Measurements from ENCODE around the gene PLEKHG3. TPM values are rescaled to one million over a fixed set of nuclear protein-coding genes. Genes with fewer than 3 reads are reported as not detected.
A peak's percentile ranks its signal among the peaks of the same experiment; 100 is the strongest.

PLEKHG3 gene
- total RNA-seq, 1 donor from 2014 or later = 3.0 TPM

- Mint-ChIP-seq H3K27me3 (peaks cover 11% of the 10 kb centered on the region), H3K36me3 (ENCODE audit: low read depth) (no peaks in the 10 kb centered on the region), H3K9me3 (no peaks in the 10 kb centered on the region), H3K4me3 (no peak overlapping the region), H3K4me1 (peaks cover 33% of the 10 kb centered on the region), H3K27ac (peak overlapping the region; percentile 13)
- intact Hi-C loops (cut with micrococcal nuclease) = loop anchor here (10.0 kb wide), 1 partner anchor 421 kb away; no protein-coding TSS in a partner anchor
- DNase-seq = no peak
Measured at GRCh38 chr14:64765740-64766302, 61.6 kb downstream of the PLEKHG3 start.

GRCh38 chr14:64766430-64767151 is 62.4 kb downstream of the PLEKHG3 start:
- Mint-ChIP-seq H3K9me3 (no peaks in the 10 kb centered on the region), H3K4me3 (no peak overlapping the region)
- intact Hi-C loops (cut with micrococcal nuclease) = loop anchor here (10.0 kb wide), 1 partner anchor 422 kb away; no protein-coding TSS in a partner anchor

GRCh38 chr14:64767215-64767964 is 63.2 kb downstream of the PLEKHG3 start:
- H3K27ac Mint-ChIP-seq = no peak overlapping the region
- intact Hi-C loops (cut with micrococcal nuclease) = loop anchor here (10.0 kb wide), 1 partner anchor 423 kb away; no protein-coding TSS in a partner anchor
- H3K4me1 Mint-ChIP-seq = peaks cover 27% of the 10 kb centered on the region

More at GRCh38 chr14:64766430-64767151, 62.4 kb downstream of the PLEKHG3 start:
- Mint-ChIP-seq H3K4me1 (peaks cover 34% of the 10 kb centered on the region), H3K27ac (peak overlapping the region; percentile 41), H3K27me3 (peaks cover 5% of the 10 kb centered on the region), H3K36me3 (ENCODE audit: low read depth) (no peaks in the 10 kb centered on the region)
- no peak for DNase-seq

GRCh38 chr14:64768401-64769095 is 64.3 kb downstream of the PLEKHG3 start:
- H3K9me3 Mint-ChIP-seq = no peaks in the 10 kb centered on the region
- H3K27ac Mint-ChIP-seq = no peak overlapping the region
- no peaks in the 10 kb centered on the region for H3K27me3 Mint-ChIP-seq
- intact Hi-C loops (cut with micrococcal nuclease) = loop anchor here (10.0 kb wide), 1 partner anchor 424 kb away; no protein-coding TSS in a partner anchor
- H3K4me1 Mint-ChIP-seq = peaks cover 23% of the 10 kb centered on the region
- no peaks in the 10 kb centered on the region for H3K36me3 Mint-ChIP-seq (ENCODE audit: low read depth)
- no peak for DNase-seq
- no peak overlapping the region for H3K4me3 Mint-ChIP-seq

More at GRCh38 chr14:64767215-64767964, 63.2 kb downstream of the PLEKHG3 start:
- Mint-ChIP-seq H3K27me3 (no peaks in the 10 kb centered on the region), H3K36me3 (ENCODE audit: low read depth) (no peaks in the 10 kb centered on the region), H3K9me3 (no peaks in the 10 kb centered on the region), H3K4me3 (no peak overlapping the region)
- no peak for DNase-seq

GRCh38 chr14:64769096-64770020 is 65.1 kb downstream of the PLEKHG3 start:
- Mint-ChIP-seq H3K36me3 (ENCODE audit: low read depth) (no peaks in the 10 kb centered on the region), H3K27ac (no peak overlapping the region), H3K9me3 (no peaks in the 10 kb centered on the region), H3K27me3 (no peaks in the 10 kb centered on the region), H3K4me3 (no peak overlapping the region), H3K4me1 (peaks cover 16% of the 10 kb centered on the region)
- DNase-seq = no peak
- intact Hi-C loops (cut with micrococcal nuclease) = loop anchor here (10.0 kb wide), 1 partner anchor 425 kb away; no protein-coding TSS in a partner anchor

GRCh38 chr14:64770751-64771150 is 66.5 kb downstream of the PLEKHG3 start:
- DNase-seq = no peak
- Mint-ChIP-seq H3K4me3 (no peak overlapping the region), H3K9me3 (no peaks in the 10 kb centered on the region), H3K27ac (no peak overlapping the region), H3K4me1 (peaks cover 10% of the 10 kb centered on the region), H3K27me3 (no peaks in the 10 kb centered on the region), H3K36me3 (ENCODE audit: low read depth) (no peaks in the 10 kb centered on the region)
- intact Hi-C loops (cut with micrococcal nuclease) = no loop called here

GRCh38 chr14:64771161-64771560 is 66.9 kb downstream of the PLEKHG3 start:
- H3K4me1 Mint-ChIP-seq = peaks cover 6% of the 10 kb centered on the region
- intact Hi-C loops (cut with micrococcal nuclease) = no loop called here
- peaks cover 4% of the 10 kb centered on the region for H3K27me3 Mint-ChIP-seq
- H3K27ac Mint-ChIP-seq = no peak overlapping the region
- no peaks in the 10 kb centered on the region for H3K9me3 Mint-ChIP-seq
- H3K4me3 Mint-ChIP-seq = no peak overlapping the region
- no peaks in the 10 kb centered on the region for H3K36me3 Mint-ChIP-seq (ENCODE audit: low read depth)
- no peak for DNase-seq

GRCh38 chr14:64772397-64772950 is 68.2 kb downstream of the PLEKHG3 start:
- H3K36me3 Mint-ChIP-seq (ENCODE audit: low read depth) = no peaks in the 10 kb centered on the region
- peaks cover 6% of the 10 kb centered on the region for H3K4me1 Mint-ChIP-seq
- DNase-seq = no peak
- H3K9me3 Mint-ChIP-seq = no peaks in the 10 kb centered on the region
- intact Hi-C loops (cut with micrococcal nuclease) = no loop called here
- H3K4me3 Mint-ChIP-seq = no peak overlapping the region
- no peak overlapping the region for H3K27ac Mint-ChIP-seq
- peaks cover 8% of the 10 kb centered on the region for H3K27me3 Mint-ChIP-seq

- H3K4me1 Mint-ChIP-seq = peaks cover 6% of the 10 kb centered on the region
- H3K36me3 Mint-ChIP-seq (ENCODE audit: low read depth) = no peaks in the 10 kb centered on the region
- H3K4me3 Mint-ChIP-seq = no peak overlapping the region
- no peak for DNase-seq
- peaks cover 8% of the 10 kb centered on the region for H3K27me3 Mint-ChIP-seq
- no peak overlapping the region for H3K27ac Mint-ChIP-seq
- intact Hi-C loops (cut with micrococcal nuclease) = no loop called here
- H3K9me3 Mint-ChIP-seq = no peaks in the 10 kb centered on the region
Measured at GRCh38 chr14:64773046-64773445, 68.8 kb downstream of the PLEKHG3 start.

GRCh38 chr14:64773577-64773976 is 69.4 kb downstream of the PLEKHG3 start:
- intact Hi-C loops (cut with micrococcal nuclease) = no loop called here
- no peak overlapping the region for H3K27ac Mint-ChIP-seq

GRCh38 chr14:64774272-64774671 is 70.0 kb downstream of the PLEKHG3 start:
- Mint-ChIP-seq H3K36me3 (ENCODE audit: low read depth) (no peaks in the 10 kb centered on the region), H3K9me3 (no peaks in the 10 kb centered on the region), H3K4me1 (peaks cover 6% of the 10 kb centered on the region), H3K27ac (no peak overlapping the region), H3K4me3 (no peak overlapping the region), H3K27me3 (peaks cover 8% of the 10 kb centered on the region)
- DNase-seq = no peak
- intact Hi-C loops (cut with micrococcal nuclease) = no loop called here

More at GRCh38 chr14:64773577-64773976, 69.4 kb downstream of the PLEKHG3 start:
- Mint-ChIP-seq H3K4me1 (peaks cover 6% of the 10 kb centered on the region), H3K27me3 (peaks cover 8% of the 10 kb centered on the region), H3K36me3 (ENCODE audit: low read depth) (no peaks in the 10 kb centered on the region), H3K4me3 (no peak overlapping the region), H3K9me3 (no peaks in the 10 kb centered on the region)
- no peak for DNase-seq

- peaks cover 12% of the 10 kb centered on the region for H3K27me3 Mint-ChIP-seq
- no peaks in the 10 kb centered on the region for H3K9me3 Mint-ChIP-seq
- H3K27ac Mint-ChIP-seq = no peak overlapping the region
Measured at GRCh38 chr14:64775081-64775777, 71.0 kb downstream of the PLEKHG3 start.

More at GRCh38 chr14:64775081-64775777, 71.0 kb downstream of the PLEKHG3 start:
- H3K36me3 Mint-ChIP-seq (ENCODE audit: low read depth) = no peaks in the 10 kb centered on the region
- no peak overlapping the region for H3K4me3 Mint-ChIP-seq
- no peak for DNase-seq
- intact Hi-C loops (cut with micrococcal nuclease) = no loop called here
- H3K4me1 Mint-ChIP-seq = peaks cover 6% of the 10 kb centered on the region
